ENCODE results near the gene ATXN10. TPM values are rescaled to one million over a fixed set of nuclear protein-coding genes. Genes with fewer than 3 reads are reported as not detected.

ATXN10 gene
- total and polyA plus RNA-seq, 2 experiments from 2014 or later = 99.0 to 163 TPM

GRCh38 chr22:45887202-45888131 lies 215.8 kb downstream of the ATXN10 start (continued):
- TF ChIP-seq REST (IDR thresholded peaks at IDR 0.05; ENCODE audit: unreplicated experiment) = no peak
- no peak for TF ChIP-seq ZNF114 (CRISPR knock-in tag; IDR thresholded peaks at IDR 0.05)
- TF ChIP-seq EZH2phosphoT487 (IDR thresholded peaks at IDR 0.05; ENCODE audit: unreplicated experiment) = no peak
- TF ChIP-seq CREB1 (CRISPR knock-in tag; IDR thresholded peaks at IDR 0.05; ENCODE audit: low read depth) = no peak
- TF ChIP-seq ZNF331 (CRISPR knock-in tag; IDR thresholded peaks at IDR 0.05; ENCODE audit: low read depth) = no peak
- TF ChIP-seq STAT1 (IDR thresholded peaks at IDR 0.05; ENCODE audit: unreplicated experiment) = no peak

GRCh38 chr22:45888221-45889092 lies 216.8 kb downstream of the ATXN10 start:
- no peaks in the 10 kb centered on the region for H3F3A ChIP-seq (replicated peaks; ENCODE audit: low read depth)
- H3K36me3 ChIP-seq (ENCODE audit: insufficient read depth) = no peaks in the 10 kb centered on the region
- H3K4me2 ChIP-seq = no peak overlapping the region
- peaks cover 13% of the 10 kb centered on the region for H3K27me3 Mint-ChIP-seq (ENCODE audit: insufficient read depth, low read depth, poor library complexity)
- no peaks in the 10 kb centered on the region for H3K79me2 ChIP-seq (replicated peaks; ENCODE audit: insufficient read depth)
- no peak overlapping the region for H3K27ac Mint-ChIP-seq
- H4K20me1 ChIP-seq (replicated peaks; ENCODE audit: insufficient read depth) = no peaks in the 10 kb centered on the region
- H3K27ac ChIP-seq (ENCODE audit: low read depth) = no peak overlapping the region
- H3K4me1 ChIP-seq (ENCODE audit: insufficient read depth) = no peaks in the 10 kb centered on the region
- no peaks in the 10 kb centered on the region for H3K4me1 Mint-ChIP-seq
- DNase-seq (ENCODE audit: low spot score) (no peak), ATAC-seq (no peak)
- no peak overlapping the region for H3K4me3 Mint-ChIP-seq
- TF ChIP-seq REST (IDR thresholded peaks at IDR 0.05; ENCODE audit: unreplicated experiment) (no peak), ZNF114 (CRISPR knock-in tag; IDR thresholded peaks at IDR 0.05) (no peak)
- no peaks in the 10 kb centered on the region; the same call in 2 of the 3 replicates for H3K9me3 Mint-ChIP-seq
- no peak overlapping the region for H2AFZ ChIP-seq
- no peak overlapping the region for H3K4me3 ChIP-seq
- no peaks in the 10 kb centered on the region for H3K9me2 ChIP-seq (ENCODE audit: insufficient read depth)
- H3K27me3 ChIP-seq (ENCODE audit: insufficient read depth) = no peaks in the 10 kb centered on the region
- H3K36me3 Mint-ChIP-seq (ENCODE audit: low read depth) = no peaks in the 10 kb centered on the region

All from GM23338 (cell line).